Mammary microvascular endothelial cell (primary cell): ENCODE results near the gene RFK. TPM values are rescaled to one million over a fixed set of nuclear protein-coding genes. Genes with fewer than 3 reads are reported as not detected.

ENCODE experiments used
- total RNA-seq: library from RNA; depleted of rRNA; stranded (reverse); fragments of >200 nt; gene quantifications from 2 replicates; pipeline ENCODE4 v1.2.3, GENCODE V29; 2015

Gene RFK
- 36.7 and 38.7 TPM in 2 replicates for total RNA-seq

GRCh38 chr9:76394195-76394959, at the start of gene RFK:
Gene RFK (minus strand): TSS chr9:76394426. CDS start chr9:76394171, 255 bp downstream.

Other genes with a start within 250 kb of the RFK start
- gene GCNT1, start 64.8 kb upstream of the RFK start, total RNA-seq, result 1.5 and 3.7 TPM in 2 replicates